Kidney (tissue), 14 donors: ENCODE results near the gene UBASH3A. TPM values are rescaled to one million over a fixed set of nuclear protein-coding genes. Genes with fewer than 3 reads are reported as not detected.

ENCODE experiments used
- DNase-seq, 5 donors: peaks; one replicate each; pipeline ENCODE4 v3.0.0-alpha.2; 2013 to 2020
- FAIRE-seq: peaks from 2 replicates; lab custom pipeline; 2012; peaks lifted over from hg19 to GRCh38; lab: Jason Lieb, UNC
- H3K27ac ChIP-seq, 2 donors: one replicate each; pipeline ENCODE4 v1.7.0; 2013; ENCODE audit warnings: low read depth in 2 of 2, low read length in 2 of 2, inconsistent platforms in 1 of 2
- H3K27me3 ChIP-seq: one replicate; pipeline ENCODE4 v1.7.1; 2013; ENCODE audit warnings: low read length, inconsistent platforms; ENCODE audit not compliant: control insufficient read depth, insufficient read depth
- H3K36me3 ChIP-seq, 3 donors: one replicate each; pipeline versions ENCODE4 v1.7.0 to v1.7.1; 2013; ENCODE audit warnings: low read length in 3 of 3, control low read depth in 1 of 3, inconsistent platforms in 1 of 3; ENCODE audit not compliant: insufficient read depth in 3 of 3, control insufficient read depth in 2 of 3
- H3K4me1 ChIP-seq, 3 donors: one replicate each; pipeline versions ENCODE4 v1.7.0 to v1.7.1; 2013; ENCODE audit warnings: low read length in 3 of 3, inconsistent platforms in 1 of 3, low read depth in 1 of 3; ENCODE audit not compliant: control insufficient read depth in 2 of 3, insufficient read depth in 2 of 3
- H3K4me3 ChIP-seq, 3 donors: one replicate each; pipeline versions ENCODE4 v1.7.0 to v1.8.1; 2013; ENCODE audit warnings: low read length in 3 of 3, control low read depth in 1 of 3, inconsistent platforms in 1 of 3
- H3K9ac ChIP-seq, 3 donors: one replicate each; pipeline versions ENCODE4 v1.7.0 to v1.7.1; 2013; ENCODE audit warnings: low read length in 3 of 3, control low read depth in 1 of 3, inconsistent platforms in 1 of 3
- H3K9me3 ChIP-seq, 3 donors: one replicate each; pipeline versions ENCODE4 v1.7.0 to v1.7.1; 2013; ENCODE audit warnings: low read length in 3 of 3, control low read depth in 1 of 3, inconsistent platforms in 1 of 3; ENCODE audit not compliant: control insufficient read depth in 2 of 3, insufficient read depth in 1 of 3
- intact Hi-C: fragments of 100-400 bp; cut with DNase I; formaldehyde crosslinking; loops from one replicate; pipeline ENCODE4 v1.11.1; 2022
- polyA plus RNA-seq: library from polyadenylated mRNA; stranded (reverse); fragments of 350-450 nt; fragmentation: Illumina TruSeq; extraction: RNeasy Lipid Tissue Mini Kit (QIAGEN cat#74804); gene quantifications from one replicate; pipeline ENCODE4 v1.2.3, GENCODE V29; 2014; ENCODE audit warnings: low read depth, low replicate concordance; ENCODE audit not compliant: insufficient read depth
- total RNA-seq: library from RNA; stranded (reverse); fragmentation: NEBNext Ultra II Directional; extraction: Animal tissue kit (Norgen Biotek cat#: 25700); gene quantifications from one replicate; pipeline ENCODE4 v1.2.1, GENCODE V29; 2021
- TF ChIP-seq, protein P1 (sequence below): IDR thresholded peaks from 3 replicates; pipeline ENCODE4 v1.5.1; 2012; ENCODE audit warnings: mild to moderate bottlenecking, moderate library complexity, borderline replicate concordance; ENCODE audit not compliant: insufficient read depth; ENCODE audit errors: extremely low read depth
- donor health status: control.
- donor health status: control.
- donor health status: control.
- donor health status: control.
- donor health status: control.
- donor health status: DM: yes; HTN: yes; CAD: no.
- donor health status: Normal renal cell carcinoma (clear cell type).

Gene UBASH3A
- total and polyA plus RNA-seq, 2 donors from 2014 or later: 2.7 TPM; not detected in 1

DNA sequence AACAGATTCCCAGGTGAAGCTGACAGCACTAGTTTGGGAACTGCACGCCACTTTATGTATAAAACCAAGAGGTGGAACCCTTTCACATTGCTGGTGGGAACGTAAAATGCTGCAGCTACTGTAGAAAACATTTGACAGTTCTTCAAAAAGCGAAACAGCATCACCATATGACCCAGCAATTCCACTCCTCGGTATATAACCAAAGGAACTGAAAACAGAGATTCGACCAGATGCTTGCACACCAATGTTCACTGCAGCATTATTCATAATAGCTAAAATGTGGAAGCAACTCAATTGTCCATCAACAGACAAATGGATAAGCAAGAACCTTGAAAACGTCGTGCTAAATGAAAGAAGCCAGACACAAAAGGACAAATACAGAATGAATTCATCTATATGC is 74.8 kb downstream of the UBASH3A start:
- DNase-seq: no peak
- no peak overlapping the region for H3K9ac ChIP-seq
- no peak overlapping the region for H3K4me3 ChIP-seq
- H3K27ac ChIP-seq: no peak overlapping the region
- intact Hi-C loops: no loop called here
- no peaks in the 10 kb centered on the region for H3K36me3 ChIP-seq
- TF ChIP-seq, protein P1, sequence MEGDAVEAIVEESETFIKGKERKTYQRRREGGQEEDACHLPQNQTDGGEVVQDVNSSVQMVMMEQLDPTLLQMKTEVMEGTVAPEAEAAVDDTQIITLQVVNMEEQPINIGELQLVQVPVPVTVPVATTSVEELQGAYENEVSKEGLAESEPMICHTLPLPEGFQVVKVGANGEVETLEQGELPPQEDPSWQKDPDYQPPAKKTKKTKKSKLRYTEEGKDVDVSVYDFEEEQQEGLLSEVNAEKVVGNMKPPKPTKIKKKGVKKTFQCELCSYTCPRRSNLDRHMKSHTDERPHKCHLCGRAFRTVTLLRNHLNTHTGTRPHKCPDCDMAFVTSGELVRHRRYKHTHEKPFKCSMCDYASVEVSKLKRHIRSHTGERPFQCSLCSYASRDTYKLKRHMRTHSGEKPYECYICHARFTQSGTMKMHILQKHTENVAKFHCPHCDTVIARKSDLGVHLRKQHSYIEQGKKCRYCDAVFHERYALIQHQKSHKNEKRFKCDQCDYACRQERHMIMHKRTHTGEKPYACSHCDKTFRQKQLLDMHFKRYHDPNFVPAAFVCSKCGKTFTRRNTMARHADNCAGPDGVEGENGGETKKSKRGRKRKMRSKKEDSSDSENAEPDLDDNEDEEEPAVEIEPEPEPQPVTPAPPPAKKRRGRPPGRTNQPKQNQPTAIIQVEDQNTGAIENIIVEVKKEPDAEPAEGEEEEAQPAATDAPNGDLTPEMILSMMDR: no peak
- no peaks in the 10 kb centered on the region for H3K27me3 ChIP-seq
- no peak for FAIRE-seq
- H3K9me3 ChIP-seq: no peaks in the 10 kb centered on the region
- H3K4me1 ChIP-seq: peaks cover 0 to 9% (median 4%) of the 10 kb centered on the region in 3 donors

DNA sequence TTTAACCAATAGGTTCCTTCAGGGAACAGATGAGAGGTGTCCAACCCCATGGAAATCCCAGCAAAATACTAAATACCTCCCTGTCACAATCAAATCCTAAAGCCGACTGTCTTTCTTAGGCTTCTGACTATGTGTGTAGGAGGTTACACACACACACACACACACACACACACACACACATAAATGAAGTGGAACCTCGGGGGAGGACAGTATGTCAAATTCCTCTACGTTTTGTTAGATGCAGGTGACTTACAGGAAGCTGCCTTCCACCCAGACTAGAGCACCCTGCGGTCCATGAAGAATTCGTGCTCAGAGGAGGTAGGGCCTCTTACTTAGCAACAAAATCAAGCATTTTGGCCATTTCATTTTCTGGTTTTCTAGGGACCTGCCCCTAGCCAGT is 75.9 kb downstream of the UBASH3A start:
- Histone ChIP-seq H3K4me3 (no peak overlapping the region), H3K27ac (no peak overlapping the region), H3K36me3 (no peaks in the 10 kb centered on the region), H3K9ac (no peak overlapping the region), H3K9me3 (no peaks in the 10 kb centered on the region), H3K4me1 (peaks cover 0 to 2% (median 0%) of the 10 kb centered on the region in 3 donors), H3K27me3 (no peaks in the 10 kb centered on the region)
- FAIRE-seq: no peak
- DNase-seq: peak in 3 of 5 donors; percentile 47 to 61 (median 52)
- intact Hi-C loops: no loop called here
- TF ChIP-seq, protein P1: no peak

DNA sequence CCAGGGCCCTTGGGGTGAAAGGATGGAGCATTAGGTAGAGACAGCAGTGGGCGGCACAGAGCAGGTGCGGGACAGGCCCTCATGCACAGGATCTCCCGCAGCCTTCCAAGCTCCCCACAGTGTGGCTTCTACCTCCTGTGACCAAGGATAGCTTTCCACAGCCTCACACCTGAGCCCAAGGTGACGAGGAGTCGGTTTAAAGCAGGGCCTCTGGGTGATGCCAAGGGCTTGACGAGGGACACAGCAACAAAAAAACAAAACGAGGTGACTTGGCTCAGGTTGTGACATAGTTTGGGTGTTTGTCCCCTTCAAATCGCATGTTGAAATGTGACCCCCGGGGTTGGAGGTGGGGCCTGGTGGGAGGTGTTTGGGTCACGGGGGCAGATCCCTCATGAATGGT is 77.0 kb downstream of the UBASH3A start:
- no peaks in the 10 kb centered on the region for H3K36me3 ChIP-seq
- TF ChIP-seq, protein P1: no peak
- no peak overlapping the region for H3K27ac ChIP-seq
- H3K9me3 ChIP-seq: no peaks in the 10 kb centered on the region
- no peak overlapping the region for H3K9ac ChIP-seq
- H3K4me1 ChIP-seq: no peaks in the 10 kb centered on the region
- H3K27me3 ChIP-seq: no peaks in the 10 kb centered on the region
- FAIRE-seq (no peak), DNase-seq (peak in 2 of 5 donors; percentile 9 to 33)
- intact Hi-C loops: no loop called here
- H3K4me3 ChIP-seq: no peak overlapping the region

DNA sequence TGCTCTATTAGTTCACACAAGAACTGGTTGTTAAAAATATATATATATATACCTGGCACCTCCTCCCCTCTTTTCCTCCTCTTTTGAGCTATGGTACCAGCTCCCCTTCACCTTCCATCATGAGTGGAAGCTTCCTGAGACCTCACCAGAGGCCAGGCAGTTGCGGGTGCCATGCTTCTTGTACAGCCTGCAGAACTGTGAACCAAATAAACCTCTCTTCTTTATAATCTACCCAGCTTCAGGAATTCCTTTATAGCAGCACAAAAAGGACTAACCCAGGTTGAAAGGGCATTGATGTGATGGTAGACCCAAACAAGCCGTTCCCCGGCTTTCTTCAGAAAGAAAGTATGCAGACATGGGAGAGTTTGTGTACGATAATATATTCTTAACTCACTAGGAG is 77.5 kb downstream of the UBASH3A start:
- no peak for FAIRE-seq
- no peaks in the 10 kb centered on the region for H3K36me3 ChIP-seq
- no peaks in the 10 kb centered on the region for H3K27me3 ChIP-seq
- no peak overlapping the region for H3K4me3 ChIP-seq
- H3K9me3 ChIP-seq: no peaks in the 10 kb centered on the region
- no peaks in the 10 kb centered on the region for H3K4me1 ChIP-seq
- intact Hi-C loops: no loop called here
- no peak overlapping the region for H3K9ac ChIP-seq
- TF ChIP-seq, protein P1: no peak
- H3K27ac ChIP-seq: no peak overlapping the region
- peak in 1 of 5 donors; percentile 2 for DNase-seq
